HuH-7 (cell line): Measurements from ENCODE around the gene GOPC.

Experiments used
- DNase-seq: peaks from one replicate; pipeline ENCODE4 v3.0.0; 2011; ENCODE audit warnings: low spot score

Gene GOPC

GRCh38 chr6:117514655-117515054 is 87.7 kb downstream of the GOPC start:
- DNase-seq: no peak

- no peak for DNase-seq
Observed at GRCh38 chr6:117513778-117514365, 88.4 kb downstream of the GOPC start.

DNA sequence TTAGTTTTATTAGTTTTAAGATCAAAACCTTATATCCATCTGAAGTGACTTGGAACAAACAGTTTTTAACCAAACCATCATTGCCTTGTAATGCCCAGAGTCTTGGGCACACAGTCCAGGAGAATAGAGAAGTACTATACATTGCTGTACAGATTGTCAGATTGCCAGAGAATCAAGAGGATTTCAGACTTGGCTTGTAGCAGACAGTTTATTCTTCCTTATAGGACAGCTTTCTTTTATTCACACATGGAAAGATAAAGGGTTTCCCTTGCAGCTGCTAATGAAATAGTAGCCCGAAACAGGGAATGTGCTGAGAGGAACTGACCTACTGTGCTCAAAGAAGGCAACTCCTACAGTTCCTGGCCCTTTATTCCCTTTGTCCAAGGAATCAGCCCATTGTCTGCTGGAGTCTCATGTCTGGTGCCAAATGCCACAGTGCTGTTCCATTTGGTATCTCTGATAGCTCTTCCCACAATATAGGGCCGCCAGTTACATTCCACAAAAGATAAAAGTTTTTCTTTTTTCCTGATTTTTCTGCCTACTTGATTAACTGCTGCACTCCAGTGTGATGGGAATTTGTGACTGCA is 89.2 kb downstream of the GOPC start:
- no peak for DNase-seq

GRCh38 chr6:117512056-117512828 is 90.1 kb downstream of the GOPC start:
- DNase-seq: no peak
